ENCODE results near the gene UBE2G1.
"Not testable (repeated sequence)": the region's sequence is repeated elsewhere in the genome, so short reads cannot be mapped to it uniquely, and the experiment has no call there.

UBE2G1 gene, protein sequence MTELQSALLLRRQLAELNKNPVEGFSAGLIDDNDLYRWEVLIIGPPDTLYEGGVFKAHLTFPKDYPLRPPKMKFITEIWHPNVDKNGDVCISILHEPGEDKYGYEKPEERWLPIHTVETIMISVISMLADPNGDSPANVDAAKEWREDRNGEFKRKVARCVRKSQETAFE

DNA sequence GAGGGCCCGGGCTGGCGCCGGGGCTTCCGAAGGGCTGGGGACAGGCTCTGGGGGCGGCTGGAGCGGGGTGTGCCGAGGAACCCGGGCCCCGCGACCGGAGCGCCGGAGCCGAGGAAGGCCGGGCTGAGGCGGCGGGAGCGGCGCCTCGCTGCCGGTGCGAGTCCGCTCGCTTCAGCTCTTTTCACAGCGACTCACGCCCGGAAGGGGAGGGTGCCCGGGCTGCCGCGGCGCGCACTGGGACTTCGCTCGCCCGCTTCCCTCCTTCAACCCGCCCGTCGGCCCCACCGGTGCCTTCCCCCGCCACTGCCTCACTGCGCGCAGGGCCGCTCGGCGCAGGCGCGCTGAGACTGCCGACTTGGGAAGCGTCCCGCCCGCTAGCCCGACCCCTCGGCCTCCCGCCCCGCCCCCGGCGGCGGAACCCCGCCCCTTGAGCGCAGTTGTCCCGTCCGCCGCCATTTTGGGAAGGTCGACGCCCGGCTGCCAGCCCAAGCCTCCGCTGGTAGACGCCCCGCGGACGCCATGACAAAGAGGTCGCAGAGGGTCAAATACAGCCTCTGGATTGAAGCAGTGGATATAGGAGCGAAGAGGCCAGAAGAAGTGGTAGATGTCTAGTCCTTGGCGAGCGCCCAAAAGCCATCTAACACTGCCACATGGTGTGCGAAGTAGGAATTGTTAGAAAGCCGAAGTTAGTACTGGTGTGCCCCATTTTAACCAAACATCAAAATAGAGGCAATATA is at the start of gene UBE2G1:
Gene UBE2G1 (minus strand): TSS at position 349 of the 737 bp plus-strand sequence. CDS start 359 bp downstream, outside the sequence.
- FAIRE-seq, result peak; percentile 70

DNA sequence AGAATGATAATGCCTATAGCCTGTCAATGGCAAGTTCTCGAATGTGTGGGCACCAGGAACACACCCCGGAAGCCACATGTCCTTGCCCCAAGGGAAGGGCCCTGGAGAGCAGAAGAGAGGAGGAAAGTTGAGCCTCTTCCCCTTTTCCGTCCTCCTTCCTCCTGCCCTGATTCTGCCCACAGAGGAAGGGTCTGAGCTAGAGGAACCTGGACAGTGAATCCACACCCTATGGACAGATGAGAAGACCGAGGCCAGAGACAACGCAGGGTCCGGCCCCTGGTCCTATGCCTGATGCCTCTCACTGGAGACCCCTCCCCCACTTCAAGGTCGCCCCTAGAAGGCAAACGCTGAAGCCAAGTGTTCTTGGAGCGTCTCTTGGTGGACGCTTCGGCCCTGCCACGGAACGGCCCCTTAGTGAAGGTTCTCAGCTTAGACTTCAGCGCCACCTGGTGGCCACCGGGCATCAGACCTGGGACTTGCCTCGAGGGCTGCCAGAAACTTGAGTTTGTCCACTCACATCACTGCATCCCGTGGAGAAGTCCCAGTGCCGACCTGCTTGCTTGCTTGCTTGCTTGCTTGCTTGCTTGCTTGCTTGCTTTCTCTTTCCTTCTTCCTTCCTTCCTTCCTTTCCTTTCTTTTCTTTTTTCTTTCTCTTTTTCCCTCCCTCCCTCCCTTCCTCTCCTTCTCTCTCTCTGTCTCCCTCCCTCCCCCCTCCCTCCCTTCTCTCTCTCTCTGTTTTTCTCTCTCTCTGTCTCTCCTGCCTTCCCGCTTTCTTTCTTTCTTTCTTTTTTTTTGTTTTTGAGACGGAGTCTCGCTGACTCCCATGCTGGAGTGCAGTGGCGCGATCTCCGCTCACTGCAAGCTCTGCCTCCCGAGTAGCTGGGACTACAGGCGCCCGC is 46.7 kb upstream of the UBE2G1 start:
- peak; percentile 71 for FAIRE-seq

DNA sequence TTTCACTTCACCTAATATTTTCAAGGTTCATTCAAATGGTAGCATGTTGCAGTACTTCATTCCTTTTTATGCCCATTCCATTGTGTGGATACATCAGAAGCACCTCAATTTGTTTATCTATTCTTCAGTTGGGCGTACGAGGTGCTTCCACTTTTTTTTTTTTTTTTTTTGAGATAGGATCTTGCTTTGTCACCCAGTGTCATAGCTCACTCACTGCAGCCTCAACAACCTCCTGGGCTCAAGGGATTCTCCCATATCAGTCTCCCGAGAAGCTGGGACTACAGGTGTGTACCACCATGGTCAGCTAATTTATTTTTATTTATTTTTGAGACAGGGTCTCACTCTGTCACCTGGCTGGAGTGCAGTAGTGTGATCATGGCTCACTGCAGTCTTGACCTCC is 44.7 kb upstream of the UBE2G1 start:
- no peak for FAIRE-seq

DNA sequence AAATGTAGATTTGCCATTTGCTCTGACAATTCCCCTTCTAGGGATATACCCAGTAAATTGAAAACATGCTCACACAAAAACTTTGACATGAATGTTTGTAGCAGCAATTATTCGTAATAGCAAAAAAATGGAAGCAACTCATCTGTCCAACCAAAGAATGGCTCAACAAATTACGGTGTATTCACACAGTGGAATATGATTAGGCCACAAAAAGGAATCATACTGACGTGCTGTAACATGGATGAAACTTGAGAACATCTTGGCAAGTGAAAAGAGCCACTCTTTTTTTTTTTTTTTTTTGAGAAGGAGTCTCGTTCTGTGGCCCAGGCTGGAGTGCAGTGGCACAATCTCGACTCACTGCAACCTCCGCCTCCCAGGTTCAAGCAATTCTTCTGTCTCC is 43.2 kb upstream of the UBE2G1 start:
- no peak for FAIRE-seq

DNA sequence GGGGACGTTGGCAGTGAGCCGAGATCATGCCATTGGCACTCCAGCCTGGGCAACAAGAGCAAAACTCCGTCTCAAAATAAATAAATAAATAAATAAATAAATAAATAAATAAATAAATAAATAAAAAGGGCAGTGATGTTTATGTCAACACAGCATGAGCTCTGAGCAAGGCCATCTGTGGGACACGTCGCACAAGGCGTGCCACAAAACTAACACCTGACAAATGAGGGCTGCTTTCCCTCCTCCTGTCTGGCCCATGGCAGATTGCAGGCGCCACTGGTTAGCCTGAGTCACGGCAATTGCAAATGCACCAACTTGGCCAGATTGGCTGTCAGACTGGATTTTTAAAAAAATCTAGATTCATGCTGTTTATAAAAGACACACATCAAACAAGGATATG is 41.4 kb upstream of the UBE2G1 start:
- FAIRE-seq, result no peak

DNA sequence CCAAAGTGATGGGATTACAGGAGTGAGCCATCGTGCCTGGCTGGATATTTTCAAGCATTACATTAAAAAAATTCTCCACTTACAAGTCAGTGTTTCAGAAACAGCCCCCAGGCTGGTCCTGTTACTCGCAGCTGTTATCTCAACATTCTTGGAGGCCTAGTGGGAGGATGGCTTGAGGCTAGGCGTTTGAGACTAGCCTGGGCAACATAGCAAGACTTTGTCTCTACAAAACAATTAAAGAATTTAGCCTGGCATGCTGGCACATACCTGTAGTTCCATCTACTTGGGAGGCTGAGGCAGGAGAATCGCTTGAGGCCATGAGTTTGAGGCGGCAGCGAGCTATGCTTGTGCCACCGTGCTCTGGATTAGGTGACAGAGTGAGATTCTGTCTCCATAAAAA is 40.7 kb upstream of the UBE2G1 start:
- no peak for FAIRE-seq

DNA sequence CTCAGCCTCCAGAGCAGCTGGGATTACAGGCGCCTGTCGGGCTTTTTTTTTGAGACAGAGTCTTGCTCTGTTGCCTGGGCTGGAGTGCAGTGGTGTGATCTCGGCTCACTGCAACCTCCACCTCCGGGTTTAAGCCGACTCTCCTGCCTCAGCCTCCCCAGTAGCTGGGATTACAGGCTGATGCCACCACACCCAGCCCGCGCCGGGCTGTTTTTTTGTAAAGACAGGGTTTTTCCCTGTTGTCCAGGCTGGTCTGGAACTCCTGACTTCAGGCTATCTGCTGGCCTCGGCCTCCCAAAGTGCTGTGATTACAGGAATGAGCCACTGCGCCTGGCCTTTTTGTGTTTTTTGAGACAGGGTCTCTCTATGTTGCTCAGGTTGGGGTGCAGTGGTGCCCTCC is 39.9 kb upstream of the UBE2G1 start:
- no peak for FAIRE-seq

DNA sequence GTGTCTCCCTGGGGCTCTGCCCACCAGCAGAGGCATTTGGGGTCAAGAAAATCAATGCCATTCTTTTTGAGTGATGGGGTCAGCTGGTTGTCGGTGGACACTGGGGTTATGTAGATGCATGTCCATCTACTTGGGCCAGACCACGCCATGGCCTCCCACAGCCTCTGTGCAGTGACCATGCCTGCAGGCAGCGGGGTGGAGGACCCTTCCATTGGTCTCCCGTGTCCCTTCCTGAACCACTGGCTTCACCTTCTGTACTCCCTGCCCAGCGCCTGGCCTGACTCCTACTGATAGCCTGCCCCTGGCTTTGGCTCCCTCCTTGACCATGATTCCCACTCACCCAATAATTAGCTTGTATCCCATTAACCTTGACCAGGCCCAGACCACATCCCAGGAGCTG is 39.2 kb upstream of the UBE2G1 start:
- no peak for FAIRE-seq

DNA sequence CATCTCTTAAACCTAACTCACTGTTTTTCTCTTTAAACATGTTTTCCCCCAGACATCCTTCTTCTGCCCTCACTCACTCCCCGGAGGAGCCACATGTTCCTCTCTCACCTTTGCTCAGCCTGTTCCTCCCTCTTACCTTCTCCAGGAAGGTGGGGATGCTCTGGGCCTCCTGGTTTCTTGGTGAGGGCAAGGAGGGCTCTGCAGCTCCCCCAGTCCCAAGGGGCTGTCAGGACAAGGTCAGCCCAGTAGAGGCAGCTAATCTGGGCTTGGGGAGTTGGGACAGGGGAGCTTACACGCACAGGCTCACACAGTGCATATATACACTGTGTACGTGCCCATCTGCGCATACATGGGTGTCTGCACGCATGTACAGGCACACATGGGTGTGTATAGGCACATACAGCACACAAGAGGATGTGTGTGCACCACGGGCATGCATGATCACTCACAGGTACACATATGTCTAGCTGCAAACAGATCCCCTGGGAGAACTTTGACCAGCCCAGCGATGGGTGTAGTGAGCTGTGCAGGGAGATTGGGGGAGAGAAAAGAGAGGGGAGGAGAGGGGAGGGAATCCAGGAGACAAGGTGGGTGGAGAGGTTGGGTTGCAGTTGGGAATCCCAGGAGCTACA is 38.7 kb upstream of the UBE2G1 start:
- FAIRE-seq, result no peak

DNA sequence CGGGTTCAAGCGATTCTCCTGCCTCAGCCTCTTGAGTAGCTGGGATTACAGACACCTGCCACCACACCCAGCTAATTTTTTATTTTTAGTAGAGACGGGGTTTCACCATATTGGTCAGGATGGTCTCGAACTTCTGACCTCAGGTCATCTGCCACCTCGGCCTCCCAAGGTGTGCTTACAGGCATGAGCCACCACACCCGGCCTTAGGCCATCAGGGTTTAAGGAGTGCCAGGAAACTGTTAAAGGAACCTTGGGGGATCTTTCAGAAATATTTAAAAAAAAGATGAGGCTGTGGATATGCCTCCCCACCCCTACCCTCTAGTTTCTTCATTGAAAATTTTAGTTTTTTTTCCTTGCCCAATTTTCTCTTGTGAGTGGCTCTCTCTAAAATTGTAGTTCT is 31.4 kb upstream of the UBE2G1 start:
- FAIRE-seq, result no peak

DNA sequence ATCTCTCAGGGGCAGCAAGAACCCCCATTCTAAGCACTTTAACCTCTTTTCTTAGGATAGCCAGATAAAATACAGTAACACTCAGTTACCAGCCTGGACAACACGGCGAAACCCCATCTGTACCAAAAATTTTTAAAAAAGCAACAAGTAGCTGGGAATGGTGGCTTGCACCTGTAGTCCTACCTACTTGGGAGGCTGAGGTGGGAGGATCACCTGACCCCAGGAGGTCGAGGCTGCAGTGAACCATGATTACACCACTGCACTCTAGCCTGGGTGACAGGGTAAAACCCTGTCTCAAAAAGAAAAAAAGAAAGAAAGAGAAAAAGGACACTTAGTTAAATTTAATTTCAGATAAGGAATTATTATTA is 28.6 kb upstream of the UBE2G1 start:
- FAIRE-seq, result no peak

DNA sequence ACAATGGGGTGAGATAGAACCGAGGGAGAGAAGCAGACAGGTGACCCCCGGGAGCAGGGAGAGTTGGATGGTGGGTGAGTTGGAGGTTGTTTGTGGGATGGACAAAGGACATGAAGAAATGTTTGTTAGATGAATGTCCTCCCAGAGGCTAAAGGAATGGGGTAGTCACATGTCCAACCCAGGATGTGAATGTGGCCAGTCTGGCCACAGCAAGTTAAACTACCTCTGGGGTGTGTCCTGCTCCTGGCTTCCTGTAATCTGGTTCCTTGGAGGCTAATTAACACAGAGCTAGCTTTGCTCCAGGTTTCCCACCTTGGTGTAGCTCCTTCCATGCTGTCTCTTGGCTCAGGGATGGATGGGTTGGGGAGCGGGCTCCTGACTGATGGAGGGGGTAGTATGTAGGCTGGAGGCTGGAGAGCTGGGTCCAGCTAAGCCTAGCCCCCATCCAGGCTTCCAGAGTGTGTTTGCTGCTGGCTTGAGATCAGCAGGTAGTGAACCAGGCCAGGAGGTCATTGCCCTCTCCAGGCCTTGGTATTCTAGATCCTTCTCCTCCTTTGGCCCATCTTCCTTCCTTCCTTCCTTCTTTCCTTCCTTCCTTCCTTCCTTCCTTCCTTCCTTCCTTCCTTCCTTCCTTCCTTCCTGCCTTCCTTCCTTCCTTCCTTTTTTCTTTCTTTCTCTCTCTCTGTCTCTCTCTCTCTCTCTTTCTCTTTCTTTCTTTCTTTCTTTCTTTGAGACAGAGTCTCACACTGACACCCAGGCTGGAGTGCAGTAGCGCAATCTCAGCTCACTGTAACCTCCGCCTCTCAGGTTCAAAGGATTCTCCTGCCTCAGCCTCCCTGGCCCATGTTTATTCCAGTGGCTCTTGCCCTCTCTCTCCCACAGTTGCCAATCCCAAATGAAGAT is 28.0 kb upstream of the UBE2G1 start:
- no peak for FAIRE-seq

DNA sequence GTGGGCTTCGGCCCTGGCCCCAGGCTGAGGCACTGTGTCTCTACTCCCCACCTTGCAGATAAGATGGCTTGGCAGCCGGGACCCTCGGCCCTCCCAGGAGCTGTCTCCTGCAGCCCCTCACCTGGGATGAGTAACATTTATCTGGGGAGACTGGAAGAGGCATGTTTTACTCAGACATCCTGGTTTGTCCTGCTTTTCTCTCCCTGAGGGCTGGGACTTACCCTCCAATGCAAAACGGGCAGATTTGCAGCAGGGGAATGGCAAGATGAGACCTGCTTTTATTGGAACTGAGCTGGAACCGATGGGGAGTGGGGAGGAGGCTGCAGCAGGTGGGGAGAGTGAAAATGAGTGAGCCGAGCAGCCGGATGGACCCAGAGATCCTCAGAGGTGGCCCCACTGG is 27.3 kb upstream of the UBE2G1 start:
- FAIRE-seq, result no peak

DNA sequence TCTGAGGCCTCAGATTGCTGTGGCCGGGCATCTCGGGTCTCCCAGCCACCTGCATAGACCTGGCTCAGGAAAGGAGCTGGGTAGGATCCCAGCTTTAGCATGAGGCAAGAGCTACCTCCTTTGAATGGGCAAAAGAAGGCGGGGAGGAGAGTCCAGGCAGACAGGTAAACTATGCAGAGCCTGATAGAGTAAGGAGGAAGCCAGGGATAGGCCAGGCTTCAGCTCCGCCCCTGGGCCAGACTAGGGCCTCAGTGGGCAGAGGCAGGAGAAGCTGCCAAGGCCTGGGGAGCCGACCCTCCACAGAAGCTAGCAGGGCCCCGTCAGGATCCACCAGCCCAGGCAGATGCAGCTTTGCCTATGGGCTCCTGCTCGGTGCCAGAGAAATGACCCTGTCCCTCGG is 22.6 kb upstream of the UBE2G1 start:
- no peak for FAIRE-seq

DNA sequence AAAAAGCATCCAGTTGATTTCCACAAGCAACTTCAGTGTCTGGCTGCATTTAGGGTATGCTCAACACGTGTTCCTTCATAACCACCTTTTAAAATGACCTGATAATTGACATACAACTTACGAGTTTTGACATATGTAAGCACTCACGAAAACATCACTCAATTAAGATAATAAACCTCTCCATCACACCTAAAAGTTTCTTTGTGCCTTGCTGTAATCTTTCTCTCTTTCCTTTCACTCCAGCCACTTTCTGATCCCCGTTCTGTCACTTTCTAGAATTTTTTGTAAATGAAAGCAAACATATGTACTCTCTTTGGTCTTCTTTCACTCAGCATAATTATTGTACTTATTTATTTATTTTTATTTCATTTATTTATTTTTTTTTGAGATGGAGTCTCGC is 20.7 kb upstream of the UBE2G1 start:
- no peak for FAIRE-seq

DNA sequence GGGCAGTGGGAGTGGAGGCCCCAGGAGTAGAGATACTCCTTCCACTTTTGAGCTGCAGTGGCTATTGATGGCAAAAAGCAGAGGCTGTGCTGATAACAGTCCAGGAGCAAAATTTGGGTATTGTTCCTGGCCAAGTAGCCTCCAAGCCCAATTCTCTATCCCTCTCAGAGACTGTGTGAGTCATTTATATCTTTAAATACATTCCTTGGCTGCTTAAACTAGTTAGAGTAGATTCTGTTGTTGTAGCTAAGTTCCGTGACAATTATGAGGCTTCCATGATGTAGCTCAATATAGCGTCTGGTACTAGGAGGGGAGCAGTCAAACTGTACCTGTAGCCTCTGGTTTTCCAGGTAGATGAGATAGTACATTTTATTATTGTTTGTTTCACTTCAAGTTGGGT is 19.9 kb upstream of the UBE2G1 start:
- no peak for FAIRE-seq

DNA sequence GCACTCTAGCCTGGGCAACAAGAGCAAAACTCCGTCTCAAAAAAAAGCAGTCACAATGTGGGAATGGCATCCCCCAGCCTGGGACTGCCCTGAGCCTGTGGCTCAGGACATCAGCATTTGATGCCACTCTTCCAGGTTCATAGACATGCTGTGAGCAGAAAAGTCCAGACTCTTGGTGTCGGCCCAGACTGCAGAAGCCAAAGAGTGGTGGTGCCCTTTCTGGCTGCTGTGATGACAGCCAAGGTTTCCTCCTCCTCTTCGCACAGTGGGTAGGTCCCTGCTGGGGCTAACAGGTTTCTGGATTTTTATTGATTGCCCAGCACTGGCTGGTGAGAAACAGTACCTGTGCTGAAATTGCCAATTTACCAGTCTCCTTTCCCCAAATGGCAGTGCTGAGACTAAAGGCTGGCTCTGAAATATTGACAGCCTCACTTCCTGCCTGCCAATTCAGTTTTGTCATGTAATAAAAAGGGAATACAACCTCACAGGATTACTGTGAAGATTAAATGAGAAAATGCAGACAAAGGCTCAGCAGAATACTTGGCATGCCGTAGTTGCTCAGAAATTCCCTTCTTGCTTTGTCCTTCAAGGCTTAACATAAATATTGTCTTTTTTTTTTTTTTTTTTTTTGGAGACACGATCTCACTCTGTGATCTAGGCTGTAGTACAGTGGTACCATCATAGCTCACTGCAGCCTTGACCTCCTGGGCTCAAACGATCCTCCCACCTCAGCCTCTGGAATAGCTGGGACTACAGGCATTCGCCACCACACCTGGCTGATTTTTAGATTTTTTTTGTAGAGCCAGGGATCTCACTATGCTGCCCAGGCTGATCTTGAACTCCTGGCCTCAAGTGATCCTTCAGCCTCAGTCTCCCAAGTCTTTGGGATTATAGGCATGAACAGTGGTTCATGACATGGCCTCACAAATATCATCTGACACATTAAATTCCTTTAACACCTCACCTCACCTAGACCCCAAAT is 15.5 kb upstream of the UBE2G1 start:
- FAIRE-seq, result no peak

DNA sequence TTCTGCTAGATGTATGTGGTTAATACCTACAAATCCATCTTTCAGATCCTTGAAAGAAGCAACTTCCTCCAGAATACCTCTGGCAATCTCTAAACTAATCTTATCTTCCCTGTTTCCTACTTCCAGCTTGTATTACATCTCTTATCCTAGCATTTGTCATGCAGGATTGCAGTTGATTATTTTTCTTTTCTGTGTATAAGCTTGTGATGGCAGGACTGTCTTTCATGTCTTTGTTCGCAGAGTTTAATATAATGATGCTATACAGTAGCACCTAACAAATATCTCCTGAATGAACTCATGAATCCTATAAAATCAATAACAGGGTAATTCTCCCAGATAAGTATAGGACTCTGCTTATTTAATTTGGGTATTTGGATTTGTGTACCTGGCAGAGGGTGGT is 12.2 kb upstream of the UBE2G1 start:
- no peak for FAIRE-seq

DNA sequence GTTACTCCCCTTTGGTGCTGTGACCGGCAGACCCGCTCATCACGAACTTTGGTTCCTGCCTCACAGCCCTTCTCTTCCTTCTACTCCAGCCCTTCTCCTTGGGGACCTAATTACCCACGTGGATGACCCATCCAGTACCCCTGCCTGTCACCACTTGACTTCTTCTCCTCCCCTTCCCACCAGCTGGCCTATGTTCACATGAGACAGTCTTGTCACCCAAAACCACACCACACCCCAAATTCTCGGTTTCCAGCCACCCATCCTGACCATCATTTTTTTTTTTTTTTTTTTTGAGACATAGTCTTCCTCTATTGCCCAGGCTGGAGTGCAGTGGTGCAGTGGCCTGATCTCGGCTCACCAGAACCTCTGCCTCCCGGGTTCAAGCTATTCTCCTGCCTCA is 10.8 kb upstream of the UBE2G1 start:
- FAIRE-seq, result not testable (repeated sequence)

DNA sequence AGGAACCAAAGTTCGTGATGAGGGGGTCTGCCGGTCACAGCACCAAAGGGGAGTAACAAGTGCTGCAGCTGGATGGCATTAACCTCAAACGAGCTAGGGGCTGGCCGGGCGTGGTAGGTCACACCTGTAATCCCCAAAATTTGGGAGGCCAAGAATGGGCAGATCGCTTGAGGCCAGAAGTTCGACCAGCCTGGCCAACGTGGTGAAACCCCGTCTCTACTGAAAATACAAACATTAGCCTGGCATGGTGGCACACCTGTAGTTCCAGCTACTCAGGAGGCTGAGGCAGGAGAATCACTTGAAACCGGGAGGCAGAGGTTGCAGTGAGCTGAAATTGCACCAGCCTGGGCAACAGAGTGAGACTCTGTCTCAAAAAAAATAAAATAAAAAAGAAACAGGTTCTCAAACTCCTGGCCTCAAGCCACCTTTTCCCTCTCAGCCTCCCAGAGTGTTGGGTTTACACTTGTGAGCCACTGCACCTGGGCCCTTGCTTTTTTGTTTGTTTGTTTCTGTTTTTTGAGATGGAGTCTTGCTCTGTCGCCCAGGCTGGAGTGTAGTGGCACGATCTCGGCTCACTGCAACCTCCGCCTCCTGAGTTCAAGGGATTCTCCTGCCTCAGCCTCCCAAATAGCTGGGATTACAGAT is 9.4 kb upstream of the UBE2G1 start:
- not testable (repeated sequence) for FAIRE-seq
